G401 (cell line): ENCODE results near the gene ATXN10. TPM values are rescaled to one million over a fixed set of nuclear protein-coding genes. Genes with fewer than 3 reads are reported as not detected.
A peak's percentile ranks its signal among the peaks of the same experiment; 100 is the strongest.
"Not testable (repeated sequence)": the region's sequence is repeated elsewhere in the genome, so short reads cannot be mapped to it uniquely, and the experiment has no call there.

ENCODE experiments used
- DNase-seq: peaks from one replicate; pipeline ENCODE4 v3.0.0-alpha.2; 2015; ENCODE audit warnings: low spot score
- in situ Hi-C: cut with HindIII; loops from 2 replicates; pipeline ENCODE4 v1.10.0; 2016; ENCODE audit warnings: low sequenced_read_pairs, mixed read lengths
- total RNA-seq: library from RNA; depleted of rRNA; stranded (reverse); fragments of >200 nt; shearing (Covaris generic); gene quantifications from 2 replicates; pipeline ENCODE4 v1.2.3, GENCODE V29; 2014

Gene ATXN10
- total RNA-seq, 1 experiment from 2014 or later: 112 TPM

DNA sequence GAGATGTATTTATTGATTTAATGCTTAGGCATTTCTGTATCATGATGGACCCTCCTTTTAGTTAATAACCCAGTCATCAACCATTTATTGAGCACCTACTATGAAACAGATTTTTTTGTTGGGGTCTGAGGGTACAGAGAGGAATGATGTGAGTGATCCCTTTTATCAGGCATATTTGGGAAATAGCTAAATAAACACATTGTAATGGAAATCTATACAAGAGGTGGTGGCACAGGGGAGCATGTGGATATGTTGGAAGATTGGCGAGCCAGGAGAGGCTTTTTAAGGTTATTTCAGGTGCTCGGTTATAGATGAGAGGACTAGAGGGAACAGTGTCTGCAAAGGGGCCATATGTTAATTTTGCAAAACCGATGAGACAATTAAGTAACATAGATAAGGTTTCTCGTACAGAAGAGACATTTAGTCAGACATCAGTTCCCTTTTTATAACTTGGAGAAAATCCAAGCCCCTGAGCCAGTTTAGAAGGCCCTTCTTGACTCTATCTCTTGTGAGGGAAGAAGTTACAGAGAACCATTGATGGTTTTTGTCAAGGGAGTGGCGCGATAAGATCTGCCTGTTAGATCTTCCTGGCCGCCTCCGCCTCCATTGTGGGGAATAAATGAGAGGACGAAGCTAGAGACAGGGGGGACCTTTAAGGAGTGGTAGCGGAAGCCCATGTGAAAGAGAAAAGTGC, 2.0 kb downstream of the ATXN10 start:
- in situ Hi-C loops: no loop called here
- DNase-seq: no peak

DNA sequence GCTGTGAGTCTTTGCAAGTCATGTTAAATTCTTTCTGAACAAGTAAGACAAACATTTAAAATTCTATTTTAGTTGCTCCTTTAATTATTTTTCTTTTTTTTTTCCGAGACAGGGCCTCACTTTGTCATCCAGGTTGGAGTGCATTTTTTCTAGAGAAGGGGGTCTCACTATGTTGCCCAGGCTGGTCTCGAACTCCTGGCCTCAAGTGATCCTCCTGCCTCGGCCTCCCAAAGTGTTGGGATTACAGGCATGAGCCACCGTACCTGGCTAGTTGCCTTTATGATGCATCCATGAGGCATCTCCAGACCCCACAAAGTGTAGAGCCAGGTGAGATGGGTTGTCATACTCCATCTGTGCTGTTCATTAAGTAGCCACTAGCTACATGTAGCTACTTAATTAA, 4.4 kb downstream of the ATXN10 start:
- in situ Hi-C loops: no loop called here
- DNase-seq: no peak

DNA sequence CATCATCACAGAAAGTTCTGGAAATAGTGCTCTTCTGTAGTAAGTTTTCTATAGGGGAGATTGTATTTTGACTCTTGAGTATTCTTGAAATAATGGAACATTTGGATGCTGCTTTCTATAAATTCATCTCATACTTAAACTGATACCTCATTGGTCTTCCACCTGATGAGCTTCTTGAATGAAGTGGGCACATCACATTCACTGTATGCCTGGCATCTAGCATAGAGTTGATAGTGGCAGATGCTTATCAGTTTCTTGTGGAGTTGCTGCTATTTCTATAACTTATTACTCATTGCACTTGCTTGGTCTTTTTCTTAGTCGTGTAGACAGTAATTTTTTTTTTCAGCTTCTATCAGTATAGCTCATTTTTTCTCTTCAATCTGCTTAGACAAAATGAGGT, 5.4 kb downstream of the ATXN10 start:
- DNase-seq: no peak
- in situ Hi-C loops: no loop called here

DNA sequence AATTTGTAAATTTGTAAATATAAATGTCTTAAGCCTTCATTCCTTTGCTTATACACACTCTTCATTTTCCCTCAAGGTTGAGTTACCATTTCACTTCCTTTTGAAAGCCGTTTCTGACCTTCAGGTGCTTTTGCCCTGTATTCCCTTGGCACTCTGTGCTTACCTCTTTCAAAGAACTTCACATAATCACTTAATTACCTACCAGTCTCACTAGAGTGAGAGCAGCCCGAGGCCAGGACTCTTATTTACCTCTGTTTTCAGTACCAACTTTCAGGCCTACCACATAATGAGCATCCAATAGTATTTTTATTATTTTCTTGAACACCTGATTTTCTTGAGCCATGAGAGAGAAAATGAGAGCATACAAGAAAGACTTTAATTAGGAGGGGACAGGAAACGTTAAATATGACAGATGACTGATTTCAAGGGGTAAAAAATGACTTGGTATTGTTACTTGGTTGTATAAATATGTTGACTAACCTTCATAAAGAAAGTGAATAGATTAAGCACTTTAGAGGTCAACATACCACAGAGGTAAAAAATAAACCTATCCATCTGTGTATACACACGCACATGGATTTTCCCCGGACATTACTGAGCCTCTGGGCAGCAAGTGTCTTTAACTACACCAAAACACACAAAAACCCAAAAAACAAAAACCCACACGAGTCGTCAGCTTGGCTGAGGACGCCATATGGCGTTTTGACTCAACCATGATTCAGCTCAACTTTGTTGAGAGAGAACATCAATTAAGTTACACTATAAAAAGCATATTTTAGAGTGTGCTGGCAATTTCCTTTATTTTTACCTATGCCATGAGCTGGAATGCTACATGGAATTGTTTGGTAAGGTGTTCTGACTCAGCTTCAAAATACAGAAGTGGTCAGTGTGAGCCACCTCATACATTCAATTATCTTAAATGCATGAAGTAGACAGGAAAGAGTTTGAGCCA, 7.6 kb downstream of the ATXN10 start:
- DNase-seq: no peak
- in situ Hi-C loops: no loop called here

DNA sequence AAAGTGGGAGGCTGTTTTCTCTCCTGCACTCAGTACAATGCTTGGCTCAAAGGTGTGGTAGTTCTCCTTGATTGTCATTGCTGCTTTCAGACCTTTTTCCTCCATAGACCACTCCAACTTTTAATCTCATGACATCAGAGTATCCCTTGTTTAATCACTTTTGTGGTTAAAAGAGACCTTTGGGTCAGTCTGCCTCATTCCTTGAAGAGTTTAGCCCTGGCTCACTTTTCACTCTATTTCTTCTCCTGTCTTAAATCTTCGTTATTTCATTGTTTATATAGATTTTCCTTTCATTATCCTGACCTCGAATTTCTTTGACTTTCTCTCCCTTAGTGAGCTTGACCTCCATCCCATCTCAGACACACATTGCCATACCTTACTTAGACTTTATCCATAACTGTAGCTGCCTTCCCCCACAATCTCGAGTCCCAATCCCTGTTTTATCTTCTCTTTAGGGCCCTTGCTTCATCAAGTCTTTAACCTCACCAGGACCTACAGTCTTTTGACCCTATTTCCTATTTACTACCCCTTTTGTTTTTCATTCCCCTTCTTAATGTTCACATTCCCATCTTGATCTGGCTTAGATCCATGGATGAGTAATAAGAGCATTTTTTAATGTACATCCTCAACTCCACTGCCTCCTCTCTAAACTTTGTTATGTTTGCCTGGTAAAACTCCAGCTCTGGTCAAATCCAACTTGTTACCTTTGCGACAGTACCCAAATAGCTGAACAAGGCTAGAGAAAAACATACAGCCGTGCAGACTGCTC, 9.5 kb downstream of the ATXN10 start:
- DNase-seq: no peak
- in situ Hi-C loops: no loop called here

DNA sequence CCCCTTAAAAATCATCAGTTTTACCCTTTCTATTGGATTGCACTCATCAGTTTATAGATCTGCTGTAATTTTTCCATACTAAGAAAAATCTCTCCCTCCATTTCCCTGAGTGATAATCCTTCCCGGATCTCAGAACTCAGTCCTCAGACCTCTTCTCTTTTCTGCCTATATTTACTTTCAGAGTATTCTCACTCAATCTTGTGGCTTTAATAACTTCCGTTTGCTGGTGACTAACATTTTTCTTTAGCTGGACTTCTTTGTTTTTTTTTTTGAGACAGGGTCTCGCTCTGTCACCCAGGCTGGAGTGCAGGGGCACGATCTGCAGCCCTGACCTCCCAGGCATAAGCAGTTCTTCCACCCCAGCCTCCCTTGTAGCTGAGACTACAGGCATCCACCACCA, 10.4 kb downstream of the ATXN10 start:
- DNase-seq: no peak
- in situ Hi-C loops: no loop called here

DNA sequence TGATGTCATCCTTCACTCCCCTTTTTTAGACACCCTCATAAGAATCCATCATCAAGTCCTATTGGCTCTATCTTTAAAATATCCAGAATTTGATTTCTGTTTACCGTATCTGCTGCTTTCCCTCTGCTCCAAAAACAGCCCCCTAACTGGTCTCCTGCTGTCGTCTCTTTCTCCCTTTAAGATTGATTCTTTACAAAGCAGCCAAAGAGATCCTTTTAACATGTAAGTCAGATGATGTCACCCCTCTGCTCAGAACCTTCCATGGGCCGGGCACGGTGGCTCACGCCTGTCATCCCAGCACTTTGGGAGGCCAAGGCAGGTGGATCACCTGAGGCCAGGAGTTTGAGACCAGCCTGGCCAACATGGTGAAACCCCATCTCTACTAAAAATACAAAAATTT, 11.1 kb downstream of the ATXN10 start:
- DNase-seq, in situ Hi-C loops: not testable (repeated sequence)

DNA sequence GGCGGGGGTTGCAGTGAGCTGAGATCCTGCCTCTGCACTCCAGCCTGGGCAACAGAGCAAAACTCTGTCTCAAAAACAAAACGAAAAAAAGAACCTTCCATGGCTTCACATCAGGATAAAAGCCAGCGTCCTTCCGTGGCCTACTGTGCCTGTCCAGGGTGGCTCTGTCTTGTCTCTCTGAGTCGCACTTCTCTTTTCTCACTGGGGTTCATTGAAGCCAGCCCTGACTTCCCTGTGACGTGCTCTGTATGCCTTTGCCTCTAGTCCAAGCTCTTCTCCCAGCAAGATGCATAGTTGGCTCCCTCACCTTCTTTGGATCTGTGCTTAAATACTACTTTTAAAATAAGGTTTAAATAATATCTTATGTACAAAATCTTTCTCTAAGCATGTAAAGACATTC, 11.6 kb downstream of the ATXN10 start:
- in situ Hi-C loops: no loop called here
- DNase-seq: no peak

DNA sequence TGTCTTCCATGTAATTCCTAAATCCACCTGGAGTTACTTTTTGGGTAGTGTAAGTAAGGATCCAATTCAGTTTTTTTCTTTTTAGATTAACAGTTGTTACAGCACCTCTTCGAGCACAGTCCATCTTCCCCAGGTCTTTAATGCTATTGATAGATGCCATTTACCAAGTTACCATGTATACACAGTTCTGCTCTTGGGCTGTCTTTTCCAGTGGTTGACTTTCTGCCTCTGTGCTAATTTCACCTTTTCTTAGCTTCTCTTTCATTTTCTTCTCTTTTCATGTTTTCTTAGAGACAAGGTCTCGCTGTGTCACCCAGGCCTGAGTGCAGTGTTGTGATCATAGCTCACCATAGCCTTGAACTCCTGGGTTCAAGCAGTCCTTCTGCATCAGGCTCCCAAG, 12.0 kb downstream of the ATXN10 start:
- no peak for DNase-seq
- in situ Hi-C loops: no loop called here

DNA sequence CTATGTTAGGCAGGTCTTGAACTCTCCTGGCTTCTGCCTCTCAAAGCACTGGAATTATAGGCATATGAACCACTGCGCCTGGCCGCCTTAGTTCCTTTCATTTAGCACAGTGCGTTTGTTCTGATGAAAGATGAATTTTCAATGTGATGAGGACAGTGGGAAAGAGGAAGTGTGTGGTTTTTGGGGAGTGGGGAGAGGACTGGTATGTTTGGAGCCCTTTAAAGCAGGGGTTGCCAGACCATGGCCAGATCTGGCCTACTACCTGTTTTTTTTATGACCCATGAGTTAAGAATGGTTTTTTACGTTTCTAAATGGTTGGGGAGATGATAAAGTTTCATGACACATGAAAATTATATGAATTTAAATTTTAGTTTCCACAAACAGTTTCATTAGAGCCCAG, 12.5 kb downstream of the ATXN10 start:
- DNase-seq: no peak
- in situ Hi-C loops: no loop called here

DNA sequence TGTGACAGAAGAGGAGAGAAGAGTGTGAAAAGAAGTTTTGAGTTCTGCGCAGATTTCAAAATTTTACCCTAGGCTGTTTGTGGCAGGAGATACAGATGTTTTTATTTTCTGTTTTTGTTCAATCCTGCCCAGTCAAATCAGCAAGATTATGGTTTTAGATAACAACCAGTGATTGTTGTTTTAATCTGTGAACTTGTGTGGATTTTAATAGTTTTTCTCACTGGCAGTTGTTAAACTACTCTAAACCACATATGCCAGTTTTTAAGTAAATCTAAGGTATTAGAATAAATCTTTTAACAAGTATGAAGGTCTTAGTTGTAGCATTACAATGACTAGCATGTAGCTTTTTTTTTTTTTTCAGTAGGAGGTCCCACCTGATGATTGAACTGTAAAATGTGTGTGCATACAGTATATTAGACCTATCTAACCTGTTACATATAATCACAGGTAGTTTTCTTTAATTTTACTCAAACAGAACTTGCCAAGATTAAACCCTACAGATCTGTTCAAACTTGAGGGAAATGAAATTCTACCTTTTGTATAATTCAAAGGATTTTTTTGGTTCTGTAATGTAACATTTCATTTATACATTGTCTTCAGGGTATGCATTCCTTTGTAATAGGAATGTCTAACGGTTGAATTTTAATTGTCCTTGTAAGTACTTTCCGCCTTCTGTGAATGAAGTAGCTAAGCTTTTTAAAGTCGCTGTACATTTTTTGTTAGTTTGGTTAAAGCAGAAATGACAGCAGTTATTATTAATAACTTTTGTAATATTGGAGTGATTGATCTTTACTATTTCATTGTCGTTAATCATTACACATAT, 13.3 kb downstream of the ATXN10 start:
- in situ Hi-C loops: no loop called here
- DNase-seq: no peak

DNA sequence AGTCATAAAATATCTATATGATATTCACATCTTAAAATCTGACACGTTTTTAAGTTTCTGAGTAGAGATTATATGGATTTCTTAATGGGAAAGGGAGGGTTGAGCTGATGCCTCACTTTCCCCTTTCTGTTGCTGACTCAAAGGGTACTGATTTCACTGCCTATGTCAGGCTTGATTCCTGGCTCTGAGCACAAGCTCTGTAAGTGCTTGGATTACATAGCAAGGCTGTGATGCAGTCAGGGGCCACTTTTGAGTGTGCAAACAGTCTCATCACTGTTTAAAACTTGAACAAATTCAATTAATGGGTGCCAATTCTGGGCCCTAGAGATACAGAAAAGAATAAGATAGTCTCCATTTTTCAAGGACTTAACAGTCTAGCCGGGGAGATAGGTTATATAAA, 14.4 kb downstream of the ATXN10 start:
- DNase-seq: no peak
- in situ Hi-C loops: no loop called here

DNA sequence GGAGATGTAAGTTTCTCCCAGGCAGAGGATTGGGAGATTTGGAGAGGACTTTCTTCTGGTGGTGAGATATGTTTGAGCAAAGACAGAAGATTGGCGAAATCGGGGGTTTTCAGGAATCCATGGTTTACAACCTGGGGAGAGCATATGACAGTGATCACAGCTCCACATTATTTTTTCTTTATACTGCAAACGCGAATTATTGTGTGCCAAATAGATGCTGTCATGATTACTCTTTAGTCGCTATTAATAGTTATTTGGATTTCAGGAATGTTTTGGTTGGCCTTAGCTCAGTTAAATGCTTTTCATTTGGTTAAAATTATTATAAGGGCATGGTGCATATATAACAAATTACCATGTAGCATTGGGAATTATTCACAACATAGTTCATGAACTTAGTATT, 15.2 kb downstream of the ATXN10 start:
- in situ Hi-C loops: no loop called here
- no peak for DNase-seq

DNA sequence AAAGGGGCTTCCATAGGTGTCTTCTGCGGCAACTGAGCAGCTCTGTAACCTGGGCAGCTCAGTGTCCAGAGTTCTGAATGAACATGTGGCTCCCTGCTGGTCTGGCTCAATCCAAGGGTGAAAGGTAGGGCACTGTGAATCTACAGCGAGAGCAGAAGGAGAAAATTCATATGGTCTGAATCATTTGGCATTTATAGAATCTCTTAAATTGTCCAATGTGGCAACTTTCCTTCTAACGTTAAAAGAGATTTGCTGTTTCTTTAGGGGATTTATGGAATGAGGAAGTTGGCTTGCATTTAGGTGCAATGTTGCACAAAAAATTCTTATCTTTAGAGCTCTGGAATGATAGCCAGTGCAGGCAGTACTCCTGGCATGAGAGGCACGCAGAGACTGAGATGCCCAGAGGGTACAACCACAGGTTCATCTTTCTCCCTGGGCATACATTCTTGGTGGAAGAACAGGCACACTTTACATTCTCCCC, 17.0 kb downstream of the ATXN10 start:
- peak; percentile 47 for DNase-seq
- in situ Hi-C loops: no loop called here

DNA sequence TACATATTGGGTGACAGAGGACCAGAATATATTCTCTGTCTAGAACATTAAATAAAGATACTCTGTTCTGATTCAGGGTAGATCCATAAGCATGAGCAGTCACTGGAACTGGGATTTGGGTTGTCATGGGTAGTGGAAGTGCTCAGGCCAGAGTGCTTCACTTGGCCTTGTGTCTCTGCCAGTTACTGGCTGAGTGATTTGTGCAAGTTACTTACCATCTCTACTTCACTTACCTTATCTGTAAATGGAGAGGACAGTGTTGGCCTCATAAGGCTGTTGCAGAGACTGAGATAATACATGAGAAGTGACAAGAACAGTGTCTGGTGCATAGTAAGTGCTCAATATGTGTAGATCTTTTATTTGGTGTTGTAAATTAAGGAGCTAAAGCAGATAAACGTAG, 17.6 kb downstream of the ATXN10 start:
- in situ Hi-C loops: no loop called here
- no peak for DNase-seq

DNA sequence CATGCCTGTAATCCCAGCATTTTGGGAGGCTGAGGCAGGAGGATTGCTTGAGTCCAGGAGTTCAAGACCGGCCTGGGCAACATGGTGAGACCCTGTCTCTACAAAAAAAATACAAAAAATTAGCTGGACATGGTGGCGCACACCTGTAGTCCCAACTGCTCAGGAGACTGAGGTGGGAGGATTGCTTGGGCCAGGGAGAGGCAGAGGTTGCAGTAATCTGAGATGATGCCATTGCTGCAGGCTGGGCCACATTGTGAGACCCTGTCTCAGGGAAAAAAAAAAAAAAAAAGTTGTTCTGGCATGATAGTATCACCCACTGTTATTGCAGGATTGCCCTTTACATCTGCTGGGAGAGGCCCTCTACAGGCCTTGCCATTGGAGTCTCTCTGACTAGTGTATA, 18.4 kb downstream of the ATXN10 start:
- DNase-seq: no peak
- in situ Hi-C loops: no loop called here

DNA sequence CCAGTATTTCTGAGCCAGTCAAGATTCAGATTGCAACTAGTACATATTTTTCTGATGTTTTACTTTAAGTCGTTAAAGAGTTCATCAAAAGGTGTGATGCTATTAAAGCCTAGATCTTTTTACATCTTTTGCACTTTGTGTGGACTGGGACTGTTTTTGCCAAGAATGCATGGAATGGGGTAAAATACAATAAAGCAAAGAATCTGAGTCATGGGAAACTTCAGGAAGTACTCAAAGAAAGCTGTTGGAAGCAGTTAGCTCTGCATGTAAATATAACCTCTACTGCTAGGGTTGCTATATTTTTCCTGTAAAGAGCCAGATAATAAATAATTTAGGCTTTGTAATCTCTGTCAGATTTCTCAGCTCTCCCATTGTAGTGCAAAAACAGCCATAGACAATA, 20.9 kb downstream of the ATXN10 start:
- in situ Hi-C loops: no loop called here
- DNase-seq: no peak

DNA sequence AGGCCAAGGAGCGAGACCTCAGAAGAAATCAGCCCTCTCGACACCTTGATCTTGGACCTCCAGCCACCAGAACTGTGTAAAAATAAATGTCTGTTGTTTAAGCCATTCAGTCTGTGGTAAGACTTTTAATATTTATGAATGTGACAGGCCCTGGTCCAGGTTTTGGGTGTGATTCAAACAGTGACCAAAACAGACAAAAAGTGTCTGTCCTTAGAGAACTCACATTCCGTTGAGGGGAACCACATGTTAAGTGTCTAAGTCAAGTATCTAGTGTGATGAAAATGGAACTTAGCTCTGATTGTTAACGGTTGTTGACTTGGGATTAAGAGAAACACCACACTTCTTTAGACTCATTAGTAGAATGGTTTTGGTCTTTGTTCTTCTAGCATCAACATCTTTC, 22.2 kb downstream of the ATXN10 start:
- in situ Hi-C loops: no loop called here
- no peak for DNase-seq

DNA sequence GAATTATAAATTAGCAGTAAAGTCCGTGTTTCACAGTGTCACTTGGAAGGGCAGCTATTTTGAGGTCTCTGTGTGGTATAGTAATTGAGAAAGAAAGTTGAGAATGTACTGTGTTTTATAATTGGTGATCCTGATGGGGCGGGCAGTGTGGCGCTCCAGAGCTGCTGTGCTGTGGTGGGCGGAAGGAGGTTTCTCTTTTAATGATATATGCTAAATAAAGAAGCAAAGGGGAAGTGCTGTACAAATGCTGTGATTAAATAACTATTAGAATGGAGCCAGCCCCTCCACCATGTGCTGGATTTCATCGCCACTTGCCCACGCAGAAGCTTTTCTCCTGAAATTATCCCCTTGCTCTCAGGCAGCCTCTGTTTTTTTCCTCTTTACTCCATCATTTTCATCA, 24.6 kb downstream of the ATXN10 start:
- no peak for DNase-seq
- in situ Hi-C loops: no loop called here
